Neural crest cell (in vitro differentiated cells): ENCODE measurements around the gene PTGDR. TPM values are rescaled to one million over a fixed set of nuclear protein-coding genes. Genes with fewer than 3 reads are reported as not detected.

Experiments
- DNase-seq: peaks from one replicate; pipeline ENCODE4 v3.0.0; 2021; ENCODE audit warnings: low read depth, mixed read lengths, low spot score
- H3K27ac Mint-ChIP-seq: one replicate; pipeline ENCODE4 v1.8.0; 2021; ENCODE audit warnings: mild to moderate bottlenecking, mixed read lengths; ENCODE audit not compliant: unreplicated experiment
- H3K27me3 Mint-ChIP-seq: 2 replicates; pipeline ENCODE4 v1.8.0; 2021; ENCODE audit warnings: low read depth, mild to moderate bottlenecking, mixed read lengths
- H3K36me3 Mint-ChIP-seq: 2 replicates; pipeline ENCODE4 v1.8.0; 2021; ENCODE audit warnings: low read depth, mild to moderate bottlenecking, mixed read lengths
- H3K4me1 Mint-ChIP-seq: 2 replicates; pipeline ENCODE4 v1.8.0; 2021; ENCODE audit warnings: mixed read lengths
- H3K4me3 Mint-ChIP-seq: one replicate; pipeline ENCODE4 v1.8.0; 2021; ENCODE audit warnings: mild to moderate bottlenecking, mixed read lengths
- H3K9me3 Mint-ChIP-seq: 2 replicates; pipeline ENCODE4 v1.8.0; 2021; ENCODE audit warnings: mixed read lengths
- CTCF ChIP-seq: fragments of 200-600 bp; sonication (generic); conservative IDR thresholded peaks from 2 replicates; pipeline ENCODE4 v1.5.0; 2021; ENCODE audit warnings: antibody characterized with exemption, mild to moderate bottlenecking
- total RNA-seq: library from RNA; stranded (reverse); gene quantifications from 2 replicates; pipeline ENCODE4 v1.2.1, GENCODE V29; 2021

The PTGDR gene
- total RNA-seq, 1 donor from 2014 or later: not detected

GRCh38 chr14:52227619-52228222 lies 39.8 kb upstream of the PTGDR start:
- no peak overlapping the region for H3K4me3 Mint-ChIP-seq
- no peaks in the 10 kb centered on the region for H3K27me3 Mint-ChIP-seq
- H3K36me3 Mint-ChIP-seq: no peaks in the 10 kb centered on the region
- H3K27ac Mint-ChIP-seq: no peak overlapping the region
- TF ChIP-seq CTCF: no peak
- no peaks in the 10 kb centered on the region for H3K4me1 Mint-ChIP-seq
- no peak for DNase-seq
- H3K9me3 Mint-ChIP-seq: no peaks in the 10 kb centered on the region

DNA sequence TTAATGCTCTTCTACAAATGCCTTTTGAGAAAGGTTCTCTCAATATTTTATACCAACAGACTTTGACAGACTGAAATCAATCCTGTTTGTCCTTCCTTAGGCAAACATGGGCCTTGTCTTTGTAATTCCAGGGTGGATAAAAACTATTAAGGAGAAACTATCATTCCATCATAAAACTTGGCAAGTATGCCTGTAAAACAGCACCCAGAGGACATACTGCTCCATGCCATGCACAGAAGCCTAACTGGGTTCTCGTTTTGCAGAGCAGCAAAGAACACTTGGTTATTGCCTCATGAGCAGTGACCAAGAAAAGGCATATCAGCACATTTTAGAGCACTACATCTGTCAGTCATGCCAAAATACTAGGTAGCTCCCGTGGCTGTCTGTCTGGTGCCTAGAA lies 33.8 kb upstream of the PTGDR start:
- no peak for TF ChIP-seq CTCF
- Mint-ChIP-seq H3K27me3 (peaks cover 4% of the 10 kb centered on the region), H3K27ac (no peak overlapping the region), H3K4me1 (no peaks in the 10 kb centered on the region), H3K9me3 (no peaks in the 10 kb centered on the region), H3K36me3 (no peaks in the 10 kb centered on the region), H3K4me3 (no peak overlapping the region)
- no peak for DNase-seq

DNA sequence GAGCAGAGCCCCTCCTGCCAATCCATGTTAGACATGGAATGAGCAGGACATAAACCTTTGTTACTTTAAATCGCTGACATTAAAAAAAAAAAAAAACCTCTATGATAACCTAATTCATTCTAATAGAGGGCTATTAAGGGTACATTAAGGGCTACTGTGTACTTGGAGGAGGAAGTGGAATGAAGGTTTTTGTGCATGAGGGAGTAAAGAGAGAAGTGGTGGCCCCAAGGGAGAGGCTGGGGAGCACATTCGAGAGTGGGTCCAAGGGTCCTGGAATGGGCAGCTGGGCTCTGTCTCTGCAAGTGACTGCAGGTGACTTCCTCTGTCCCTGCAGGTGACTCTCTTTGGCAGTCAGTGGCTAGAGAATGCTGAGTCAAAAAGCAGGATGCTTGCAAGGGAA lies 32.1 kb upstream of the PTGDR start:
- no peaks in the 10 kb centered on the region for H3K9me3 Mint-ChIP-seq
- no peak for DNase-seq
- TF ChIP-seq CTCF: no peak
- H3K4me3 Mint-ChIP-seq: no peak overlapping the region
- H3K27ac Mint-ChIP-seq: no peak overlapping the region
- H3K36me3 Mint-ChIP-seq: no peaks in the 10 kb centered on the region
- no peaks in the 10 kb centered on the region for H3K4me1 Mint-ChIP-seq
- H3K27me3 Mint-ChIP-seq: peaks cover 7% of the 10 kb centered on the region

GRCh38 chr14:52235866-52236510 lies 31.5 kb upstream of the PTGDR start:
- DNase-seq: no peak

GRCh38 chr14:52238682-52239081 lies 28.8 kb upstream of the PTGDR start:
- no peaks in the 10 kb centered on the region for H3K36me3 Mint-ChIP-seq
- no peak for DNase-seq

More at GRCh38 chr14:52235866-52236510, 31.5 kb upstream of the PTGDR start:
- no peaks in the 10 kb centered on the region for H3K36me3 Mint-ChIP-seq
- H3K4me1 Mint-ChIP-seq: no peaks in the 10 kb centered on the region
- H3K27ac Mint-ChIP-seq: no peak overlapping the region
- no peak overlapping the region for H3K4me3 Mint-ChIP-seq
- H3K9me3 Mint-ChIP-seq: no peaks in the 10 kb centered on the region
- peaks cover 13% of the 10 kb centered on the region for H3K27me3 Mint-ChIP-seq
- TF ChIP-seq CTCF: no peak

More at GRCh38 chr14:52238682-52239081, 28.8 kb upstream of the PTGDR start:
- no peaks in the 10 kb centered on the region for H3K4me1 Mint-ChIP-seq
- no peak overlapping the region for H3K27ac Mint-ChIP-seq
- H3K9me3 Mint-ChIP-seq: no peaks in the 10 kb centered on the region
- H3K27me3 Mint-ChIP-seq: peaks cover 16% of the 10 kb centered on the region
- no peak overlapping the region for H3K4me3 Mint-ChIP-seq
- TF ChIP-seq CTCF: no peak
